Measurements from ENCODE around the gene DCHS2. TPM values are rescaled to one million over a fixed set of nuclear protein-coding genes. Genes with fewer than 3 reads are reported as not detected.
"Not testable (repeated sequence)": the region's sequence is repeated elsewhere in the genome, so short reads cannot be mapped to it uniquely, and the experiment has no call there.

Gene DCHS2
- total RNA-seq, 1 donor, result under 0.01 TPM

DNA sequence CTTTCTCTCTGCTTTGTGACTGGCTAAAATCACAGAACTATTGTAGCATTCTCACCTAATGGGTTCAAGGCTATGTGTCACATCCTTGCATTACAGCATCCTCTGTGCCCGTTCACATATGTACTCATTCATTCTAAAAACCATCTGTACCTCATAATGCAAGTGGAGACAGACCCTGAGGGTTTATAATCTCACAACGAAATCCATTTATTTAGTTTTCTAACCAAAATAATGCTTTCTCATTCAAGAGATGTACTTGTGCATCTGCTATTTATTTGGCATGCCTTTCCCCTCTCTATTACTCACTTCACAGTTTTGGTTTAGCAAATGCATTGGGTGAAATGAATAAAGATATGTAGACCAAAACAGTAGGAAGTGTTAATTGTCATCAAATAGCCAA is 261.5 kb downstream of the DCHS2 start:
- H3K4me2 ChIP-seq (ENCODE audit: insufficient read depth, low read length), result no peak overlapping the region
- H3K27ac ChIP-seq (ENCODE audit: low read depth, low read length), result no peak overlapping the region
- no peak for DNase-seq (ENCODE audit: insufficient read length, low spot score, missing footprints)
- H4K20me1 ChIP-seq (ENCODE audit: insufficient read depth, low read length), result no peaks in the 10 kb centered on the region
- no peak overlapping the region for H3K4me3 ChIP-seq (ENCODE audit: insufficient read depth, low read length)
- H3K9me3 ChIP-seq (ENCODE audit: low read depth, low read length), result no peaks in the 10 kb centered on the region
- no peaks in the 10 kb centered on the region for H3K79me2 ChIP-seq (ENCODE audit: insufficient read depth, low read length)
- TF ChIP-seq, protein P1, sequence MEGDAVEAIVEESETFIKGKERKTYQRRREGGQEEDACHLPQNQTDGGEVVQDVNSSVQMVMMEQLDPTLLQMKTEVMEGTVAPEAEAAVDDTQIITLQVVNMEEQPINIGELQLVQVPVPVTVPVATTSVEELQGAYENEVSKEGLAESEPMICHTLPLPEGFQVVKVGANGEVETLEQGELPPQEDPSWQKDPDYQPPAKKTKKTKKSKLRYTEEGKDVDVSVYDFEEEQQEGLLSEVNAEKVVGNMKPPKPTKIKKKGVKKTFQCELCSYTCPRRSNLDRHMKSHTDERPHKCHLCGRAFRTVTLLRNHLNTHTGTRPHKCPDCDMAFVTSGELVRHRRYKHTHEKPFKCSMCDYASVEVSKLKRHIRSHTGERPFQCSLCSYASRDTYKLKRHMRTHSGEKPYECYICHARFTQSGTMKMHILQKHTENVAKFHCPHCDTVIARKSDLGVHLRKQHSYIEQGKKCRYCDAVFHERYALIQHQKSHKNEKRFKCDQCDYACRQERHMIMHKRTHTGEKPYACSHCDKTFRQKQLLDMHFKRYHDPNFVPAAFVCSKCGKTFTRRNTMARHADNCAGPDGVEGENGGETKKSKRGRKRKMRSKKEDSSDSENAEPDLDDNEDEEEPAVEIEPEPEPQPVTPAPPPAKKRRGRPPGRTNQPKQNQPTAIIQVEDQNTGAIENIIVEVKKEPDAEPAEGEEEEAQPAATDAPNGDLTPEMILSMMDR (IDR thresholded peaks at IDR 0.05; ENCODE audit: extremely low read depth, low read depth, low read length), result no peak
- H2AFZ ChIP-seq (ENCODE audit: low read length), result no peak overlapping the region
- H3K4me1 ChIP-seq (ENCODE audit: insufficient read depth, low read length), result no peaks in the 10 kb centered on the region
- H3K36me3 ChIP-seq (ENCODE audit: insufficient read depth, low read length), result no peaks in the 10 kb centered on the region
- no peaks in the 10 kb centered on the region for H3K27me3 ChIP-seq (ENCODE audit: insufficient read depth, low read length)

DNA sequence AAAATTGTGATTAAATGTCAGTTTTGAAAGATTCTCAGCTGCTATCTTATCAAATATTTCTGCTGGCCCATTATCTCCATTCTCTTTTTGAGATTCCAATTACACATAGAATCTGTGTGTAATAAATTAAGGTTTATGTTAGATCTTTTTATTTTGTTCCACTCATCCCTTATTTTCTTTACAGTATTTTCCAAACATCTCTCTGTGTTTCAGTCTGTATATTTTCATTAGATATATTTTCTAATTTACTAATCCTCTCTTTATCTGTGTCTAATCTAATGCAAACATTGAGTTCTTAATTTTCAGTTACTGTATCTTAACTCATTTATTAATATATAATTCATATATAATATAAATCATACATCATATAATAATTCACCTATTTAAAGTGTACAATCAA is 268.7 kb downstream of the DCHS2 start:
- no peak for DNase-seq (ENCODE audit: insufficient read length, low spot score, missing footprints)
- H2AFZ ChIP-seq (ENCODE audit: low read length), result no peak overlapping the region
- H3K27me3 ChIP-seq (ENCODE audit: insufficient read depth, low read length), result no peaks in the 10 kb centered on the region
- TF ChIP-seq, protein P1 (IDR thresholded peaks at IDR 0.05; ENCODE audit: extremely low read depth, low read depth, low read length), result no peak
- peaks cover 4% of the 10 kb centered on the region for H3K9me3 ChIP-seq (ENCODE audit: low read depth, low read length)
- no peak overlapping the region for H3K4me3 ChIP-seq (ENCODE audit: insufficient read depth, low read length)
- no peaks in the 10 kb centered on the region for H3K79me2 ChIP-seq (ENCODE audit: insufficient read depth, low read length)
- no peaks in the 10 kb centered on the region for H3K36me3 ChIP-seq (ENCODE audit: insufficient read depth, low read length)
- no peak overlapping the region for H3K27ac ChIP-seq (ENCODE audit: low read depth, low read length)
- no peaks in the 10 kb centered on the region for H3K4me1 ChIP-seq (ENCODE audit: insufficient read depth, low read length)
- H4K20me1 ChIP-seq (ENCODE audit: insufficient read depth, low read length), result no peaks in the 10 kb centered on the region
- no peak overlapping the region for H3K4me2 ChIP-seq (ENCODE audit: insufficient read depth, low read length)

DNA sequence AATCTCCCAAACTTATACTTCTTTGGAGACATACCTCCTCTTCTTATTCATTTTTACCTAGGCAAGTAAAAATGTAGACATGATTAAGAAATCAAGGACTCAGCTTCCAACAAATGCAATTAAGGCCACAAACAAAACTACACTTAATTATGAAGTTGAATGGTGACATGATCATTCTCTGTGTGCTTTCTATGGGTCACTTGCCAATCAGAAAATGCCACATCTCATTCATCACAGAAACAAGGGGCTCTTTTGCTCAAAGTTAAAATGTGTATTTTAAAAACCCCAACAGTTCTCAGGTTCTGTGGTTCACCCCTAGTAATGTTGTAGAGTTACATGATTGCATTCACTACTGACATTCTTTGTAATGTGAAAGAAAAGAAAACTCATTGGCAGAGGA is 273.5 kb downstream of the DCHS2 start:
- no peaks in the 10 kb centered on the region for H3K79me2 ChIP-seq (ENCODE audit: insufficient read depth, low read length)
- H3K36me3 ChIP-seq (ENCODE audit: insufficient read depth, low read length), result no peaks in the 10 kb centered on the region
- no peak overlapping the region for H2AFZ ChIP-seq (ENCODE audit: low read length)
- no peak overlapping the region for H3K27ac ChIP-seq (ENCODE audit: low read depth, low read length)
- H3K9me3 ChIP-seq (ENCODE audit: low read depth, low read length), result peaks cover 4% of the 10 kb centered on the region
- H3K4me1 ChIP-seq (ENCODE audit: insufficient read depth, low read length), result no peaks in the 10 kb centered on the region
- TF ChIP-seq, protein P1 (IDR thresholded peaks at IDR 0.05; ENCODE audit: extremely low read depth, low read depth, low read length), result no peak
- H3K27me3 ChIP-seq (ENCODE audit: insufficient read depth, low read length), result no peaks in the 10 kb centered on the region
- H3K4me2 ChIP-seq (ENCODE audit: insufficient read depth, low read length), result no peak overlapping the region
- H4K20me1 ChIP-seq (ENCODE audit: insufficient read depth, low read length), result no peaks in the 10 kb centered on the region
- no peak for DNase-seq (ENCODE audit: insufficient read length, low spot score, missing footprints)
- no peak overlapping the region for H3K4me3 ChIP-seq (ENCODE audit: insufficient read depth, low read length)

DNA sequence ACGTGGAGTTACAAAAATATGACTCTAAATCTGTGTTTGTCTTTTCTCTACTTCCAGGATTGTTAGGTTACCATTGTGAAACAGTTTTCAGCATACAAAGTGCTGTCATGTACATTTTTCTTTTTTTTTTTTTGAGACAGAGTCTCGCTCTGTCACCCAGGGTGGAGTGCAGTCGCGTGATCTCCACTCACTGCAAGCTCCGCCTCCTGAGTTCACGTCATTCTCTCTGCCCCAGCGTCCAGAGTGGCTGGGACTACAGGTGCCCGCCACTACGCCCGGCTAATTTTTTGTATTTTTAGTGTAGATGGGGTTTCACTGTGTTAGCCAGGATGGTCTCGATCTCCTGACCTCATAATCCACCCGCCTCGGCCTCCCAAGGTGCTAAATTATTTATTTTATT is 274.2 kb downstream of the DCHS2 start:
- H3K27me3 ChIP-seq (ENCODE audit: insufficient read depth, low read length); DNase-seq (ENCODE audit: insufficient read length, low spot score, missing footprints); H3K36me3 ChIP-seq (ENCODE audit: insufficient read depth, low read length); H2AFZ ChIP-seq (ENCODE audit: low read length); H3K9me3 ChIP-seq (ENCODE audit: low read depth, low read length); H3K79me2 ChIP-seq (ENCODE audit: insufficient read depth, low read length); H3K4me3 ChIP-seq (ENCODE audit: insufficient read depth, low read length); H3K4me2 ChIP-seq (ENCODE audit: insufficient read depth, low read length); H4K20me1 ChIP-seq (ENCODE audit: insufficient read depth, low read length); H3K27ac ChIP-seq (ENCODE audit: low read depth, low read length); H3K4me1 ChIP-seq (ENCODE audit: insufficient read depth, low read length): not testable (repeated sequence)
